RWPE1 (cell line): ENCODE results near the gene CD47.

Source experiments
- CTCF ChIA-PET: fragments of 350-600 bp; sonication (Branson Sonifier 250); formaldehyde crosslinking; extraction: SDS; loops from one replicate; lab custom pipeline; 2021; lab: Yijun Ruan, JAX
- POLR2A ChIA-PET: fragments of 400-600 bp; formaldehyde crosslinking; extraction: SDS; loops from one replicate; lab custom pipeline; 2020; ENCODE audit warnings: antibody characterized with exemption; ENCODE audit not compliant: low non-redundant PET; lab: Yijun Ruan, JAX
- DNase-seq: peaks from one replicate; pipeline ENCODE4 v3.0.0; 2012; ENCODE audit warnings: low spot score
- H3K27ac ChIP-seq: fragments of 450-650 bp; 2 replicates; pipeline ENCODE4 v1.5.1; 2017
- CTCF ChIP-seq: fragments of 450-650 bp; conservative IDR thresholded peaks from 2 replicates; pipeline ENCODE4 v1.5.1; 2017; ENCODE audit warnings: low read depth, mild to moderate bottlenecking

Gene CD47

GRCh38 chr3:108067768-108068167 lies 23.1 kb downstream of the CD47 start:
- ChIA-PET CTCF (interaction anchor here (1.1 kb wide), 1 partner anchor 10 kb away, joined by 3 read pairs; no protein-coding TSS in a partner anchor), POLR2A (no interaction called here)
- DNase-seq, result no peak
- H3K27ac ChIP-seq, result no peak overlapping the region
- TF ChIP-seq CTCF, result no peak

- DNase-seq, result no peak
- POLR2A ChIA-PET, result interaction anchor here (0.7 kb wide), 1 partner anchor 59 kb away, joined by 7 read pairs; no protein-coding TSS in a partner anchor
- H3K27ac ChIP-seq, result no peak overlapping the region
- CTCF ChIA-PET, result no interaction called here
- TF ChIP-seq CTCF, result no peak
Observed at GRCh38 chr3:108065096-108065495, 25.7 kb downstream of the CD47 start.

GRCh38 chr3:108064293-108064887 lies 26.4 kb downstream of the CD47 start:
- ChIA-PET POLR2A (no interaction called here), CTCF (no interaction called here)
- DNase-seq, result no peak
- no peak overlapping the region for H3K27ac ChIP-seq
- TF ChIP-seq CTCF, result no peak

- CTCF ChIA-PET, result interaction anchor here (0.7 kb wide), 1 partner anchor 67 kb away, joined by 3 read pairs; no protein-coding TSS in a partner anchor
- DNase-seq, result no peak
- H3K27ac ChIP-seq, result no peak overlapping the region
- TF ChIP-seq CTCF, result no peak
- POLR2A ChIA-PET, result no interaction called here
Observed at GRCh38 chr3:108062051-108062450, 28.8 kb downstream of the CD47 start.

- no peak for DNase-seq
- CTCF ChIA-PET, result no interaction called here
- POLR2A ChIA-PET, result no interaction called here
- no peak for TF ChIP-seq CTCF
- H3K27ac ChIP-seq, result no peak overlapping the region
Observed at GRCh38 chr3:108060331-108060730, 30.5 kb downstream of the CD47 start.

- TF ChIP-seq CTCF, result no peak
- CTCF ChIA-PET, result no interaction called here
Observed at GRCh38 chr3:108055931-108056330, 34.9 kb downstream of the CD47 start.

GRCh38 chr3:108054935-108055334 lies 35.9 kb downstream of the CD47 start:
- no peak overlapping the region for H3K27ac ChIP-seq
- CTCF ChIA-PET, result no interaction called here
- DNase-seq, result no peak
- no peak for TF ChIP-seq CTCF
- POLR2A ChIA-PET, result no interaction called here

More at GRCh38 chr3:108055931-108056330, 34.9 kb downstream of the CD47 start:
- POLR2A ChIA-PET, result no interaction called here
- no peak for DNase-seq
- no peak overlapping the region for H3K27ac ChIP-seq
